Stimulated activated CD8-positive, alpha-beta memory T cell treated with anti-CD3 and anti-CD28 coated beads, Interleukin-4, amount 100 ng/mL, for 4 hours (primary cell): Measurements from ENCODE around the gene THRB.
"Not testable (repeated sequence)": the region's sequence is repeated elsewhere in the genome, so short reads cannot be mapped to it uniquely, and the experiment has no call there.

Experiments used
- DNase-seq, 2 donors: peaks; one replicate each; pipeline ENCODE4 v3.0.0-alpha.2; 2020; ENCODE audit warnings: low read depth in 2 of 2, low spot score in 1 of 2

THRB gene

GRCh38 chr3:24451461-24452099, 43.1 kb downstream of the THRB start:
- no peak for DNase-seq

GRCh38 chr3:24450160-24450907, 44.3 kb downstream of the THRB start:
- DNase-seq = no peak

GRCh38 chr3:24447836-24448235, 46.8 kb downstream of the THRB start:
- DNase-seq = no peak

GRCh38 chr3:24446032-24446431, 48.6 kb downstream of the THRB start:
- DNase-seq = no peak

- no peak for DNase-seq
Observed at GRCh38 chr3:24443476-24443875, 51.2 kb downstream of the THRB start.

GRCh38 chr3:24440760-24441464, 53.7 kb downstream of the THRB start:
- DNase-seq = no peak

GRCh38 chr3:24439021-24439420, 55.6 kb downstream of the THRB start:
- no peak for DNase-seq

GRCh38 chr3:24437326-24437725, 57.3 kb downstream of the THRB start:
- no peak for DNase-seq

- DNase-seq = no peak
Observed at GRCh38 chr3:24435584-24435983, 59.1 kb downstream of the THRB start.

- no peak for DNase-seq
Observed at GRCh38 chr3:24434651-24435050, 60.0 kb downstream of the THRB start.

GRCh38 chr3:24433838-24434591, 60.6 kb downstream of the THRB start:
- DNase-seq = no peak

- DNase-seq = no peak
Observed at GRCh38 chr3:24432989-24433388, 61.7 kb downstream of the THRB start.

- DNase-seq = no peak
Observed at GRCh38 chr3:24428481-24428880, 66.2 kb downstream of the THRB start.

GRCh38 chr3:24426896-24427295, 67.8 kb downstream of the THRB start:
- no peak for DNase-seq

GRCh38 chr3:24420829-24421228, 73.8 kb downstream of the THRB start:
- not testable (repeated sequence) for DNase-seq

- no peak for DNase-seq
Observed at GRCh38 chr3:24420224-24420623, 74.4 kb downstream of the THRB start.

GRCh38 chr3:24419067-24419791, 75.4 kb downstream of the THRB start:
- DNase-seq = no peak

GRCh38 chr3:24417730-24418129, 76.9 kb downstream of the THRB start:
- DNase-seq = no peak

- no peak for DNase-seq
Observed at GRCh38 chr3:24416224-24416623, 78.4 kb downstream of the THRB start.

- no peak for DNase-seq
Observed at GRCh38 chr3:24415824-24416223, 78.8 kb downstream of the THRB start.

- DNase-seq = not testable (repeated sequence)
Observed at GRCh38 chr3:24413662-24414061, 81.0 kb downstream of the THRB start.
